ENCODE results near the gene HDAC4.

DNA sequence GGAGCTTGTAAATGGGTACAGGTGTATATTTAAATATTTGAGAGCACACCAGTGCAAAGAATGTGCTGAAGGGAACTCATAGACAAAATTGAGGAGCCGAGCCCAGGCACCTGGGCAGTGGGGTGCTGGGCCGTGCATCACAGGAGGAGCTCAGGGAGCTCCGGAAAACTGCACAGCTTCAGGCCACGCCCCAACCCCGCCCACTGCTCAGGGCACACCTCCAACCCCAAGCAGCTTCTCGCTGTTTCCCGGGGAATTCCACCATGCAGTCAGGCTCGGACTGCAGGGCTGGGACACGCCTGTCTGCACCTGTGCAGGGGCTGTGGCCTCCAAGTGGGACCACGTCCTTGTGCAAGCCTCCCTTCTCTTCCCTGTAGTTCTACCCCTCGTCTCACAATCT lies 243.0 kb downstream of the HDAC4 start:
- TF ChIP-seq, protein P1, sequence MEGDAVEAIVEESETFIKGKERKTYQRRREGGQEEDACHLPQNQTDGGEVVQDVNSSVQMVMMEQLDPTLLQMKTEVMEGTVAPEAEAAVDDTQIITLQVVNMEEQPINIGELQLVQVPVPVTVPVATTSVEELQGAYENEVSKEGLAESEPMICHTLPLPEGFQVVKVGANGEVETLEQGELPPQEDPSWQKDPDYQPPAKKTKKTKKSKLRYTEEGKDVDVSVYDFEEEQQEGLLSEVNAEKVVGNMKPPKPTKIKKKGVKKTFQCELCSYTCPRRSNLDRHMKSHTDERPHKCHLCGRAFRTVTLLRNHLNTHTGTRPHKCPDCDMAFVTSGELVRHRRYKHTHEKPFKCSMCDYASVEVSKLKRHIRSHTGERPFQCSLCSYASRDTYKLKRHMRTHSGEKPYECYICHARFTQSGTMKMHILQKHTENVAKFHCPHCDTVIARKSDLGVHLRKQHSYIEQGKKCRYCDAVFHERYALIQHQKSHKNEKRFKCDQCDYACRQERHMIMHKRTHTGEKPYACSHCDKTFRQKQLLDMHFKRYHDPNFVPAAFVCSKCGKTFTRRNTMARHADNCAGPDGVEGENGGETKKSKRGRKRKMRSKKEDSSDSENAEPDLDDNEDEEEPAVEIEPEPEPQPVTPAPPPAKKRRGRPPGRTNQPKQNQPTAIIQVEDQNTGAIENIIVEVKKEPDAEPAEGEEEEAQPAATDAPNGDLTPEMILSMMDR (IDR thresholded peaks at IDR 0.05; ENCODE audit: insufficient read depth, low read depth, low read length) = no peak
- TF ChIP-seq EZH2 (IDR thresholded peaks at IDR 0.05; ENCODE audit: insufficient read depth, low read length) = no peak
